ENCODE data around the gene CARMIL3.

The CARMIL3 gene

DNA sequence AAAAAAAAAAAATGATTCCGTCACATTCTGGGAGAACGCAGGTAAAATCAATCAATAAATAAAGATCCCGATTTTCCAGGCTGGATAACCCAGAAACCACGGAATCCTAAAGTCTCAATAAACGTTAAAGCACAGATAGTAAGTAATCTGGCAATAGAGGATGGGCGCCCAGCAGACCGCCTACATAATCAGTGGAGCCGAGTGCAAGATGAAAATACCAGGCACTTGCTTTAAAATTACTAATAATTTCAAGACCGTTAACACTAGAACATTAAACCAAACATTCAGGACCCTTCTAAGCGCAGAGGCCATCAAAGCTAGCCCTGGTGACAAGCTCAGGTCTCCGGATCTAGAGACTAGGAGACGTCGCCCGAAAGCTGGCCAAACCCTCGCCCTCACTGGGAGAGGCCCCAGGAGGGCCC, 61.6 kb downstream of the CARMIL3 start:
- DNase-seq (ENCODE audit: low read depth in 1 of 2, low spot score in 1 of 2) = no peak

DNA sequence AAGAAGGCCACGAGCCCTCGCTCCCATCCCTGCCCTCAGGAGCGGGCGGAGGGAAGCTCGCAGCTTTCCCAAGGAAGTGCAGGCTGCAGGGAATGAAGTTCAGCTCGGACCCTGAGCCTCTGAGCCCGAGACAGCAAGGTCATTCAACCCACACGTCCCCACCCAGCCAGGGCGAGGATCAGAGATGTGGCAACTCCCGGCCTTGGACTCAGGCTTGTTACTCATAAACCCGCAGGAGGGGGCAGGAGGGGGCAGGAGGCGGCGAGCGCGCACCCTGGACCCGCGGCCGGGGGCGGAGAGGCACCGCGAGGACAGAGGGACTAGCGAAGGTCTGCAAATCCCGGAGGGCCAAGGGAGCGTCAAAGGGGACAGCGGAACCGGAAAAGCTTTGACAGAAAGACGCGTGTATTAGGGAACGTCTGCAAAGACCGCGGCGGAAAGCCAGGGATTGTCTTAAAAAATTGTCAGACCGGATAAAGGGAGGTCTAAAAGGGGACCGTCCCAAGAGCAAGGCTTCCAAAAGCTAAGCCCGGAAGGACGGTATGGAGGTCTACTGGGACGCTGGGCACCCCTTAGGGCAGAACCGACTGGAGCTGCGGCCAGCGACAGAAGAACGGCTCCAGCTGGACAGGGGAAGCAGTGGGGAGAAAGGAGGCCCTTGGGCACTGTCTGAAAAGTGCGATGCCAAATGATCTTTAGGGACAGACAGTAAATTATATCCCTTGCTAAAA, 62.2 kb downstream of the CARMIL3 start:
- DNase-seq (ENCODE audit: low read depth in 1 of 2, low spot score in 1 of 2) = peak; percentile 61 to 80

DNA sequence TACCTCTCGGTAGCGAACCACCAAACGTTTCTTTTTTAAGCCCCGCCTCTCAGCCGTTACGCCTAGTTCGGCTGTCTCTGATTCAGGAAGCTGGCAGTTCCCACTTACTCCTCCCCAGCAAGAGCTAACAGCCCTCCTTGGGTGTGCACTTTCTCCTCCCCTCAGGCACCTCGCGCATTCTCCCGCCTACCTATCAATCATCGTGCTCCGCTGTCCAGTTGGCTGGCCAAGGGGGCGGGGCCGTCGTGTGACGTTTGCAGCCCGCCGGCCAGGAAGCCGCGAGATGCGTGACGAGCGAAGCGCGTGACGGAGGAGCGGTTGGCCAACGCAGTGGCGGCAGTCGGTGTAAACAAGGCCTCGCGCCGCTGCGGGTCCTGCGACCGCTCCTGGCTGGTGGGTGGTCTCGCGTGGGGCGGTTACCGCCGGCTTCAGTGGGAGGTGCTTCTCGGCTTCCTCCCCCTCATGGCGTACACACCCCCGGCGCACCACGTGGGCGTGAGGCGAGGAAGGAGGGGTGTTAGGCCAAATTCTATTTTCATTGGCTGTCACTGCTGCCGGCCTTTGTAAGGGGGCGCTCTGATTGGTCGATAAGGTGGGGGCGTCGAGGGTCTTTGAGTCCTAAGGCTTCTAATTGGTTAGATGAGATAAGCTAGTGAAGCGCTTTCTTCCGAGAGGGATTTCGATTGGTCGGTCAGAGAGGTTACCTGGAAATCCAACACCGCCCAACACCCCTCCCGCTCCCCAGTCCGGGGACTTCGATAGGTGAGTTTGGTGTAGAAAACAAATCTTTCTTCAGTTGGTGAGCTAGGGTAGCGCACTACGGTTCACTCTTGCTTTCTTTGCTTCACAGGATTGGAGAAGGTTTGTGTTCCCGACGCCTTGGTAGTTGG, 63.0 kb downstream of the CARMIL3 start, which contains the start of the genes DCAF11 and NRL:
Gene DCAF11 (plus strand): TSS at position 246 of the 890 bp plus-strand sequence. CDS start 818 bp downstream, outside the sequence.
Gene NRL (minus strand): TSS at position 418 of the 890 bp plus-strand sequence. CDS start 32,101 bp downstream, outside the sequence.
- peak; percentile 98 for DNase-seq (ENCODE audit: low read depth in 1 of 2, low spot score in 1 of 2)

DNA sequence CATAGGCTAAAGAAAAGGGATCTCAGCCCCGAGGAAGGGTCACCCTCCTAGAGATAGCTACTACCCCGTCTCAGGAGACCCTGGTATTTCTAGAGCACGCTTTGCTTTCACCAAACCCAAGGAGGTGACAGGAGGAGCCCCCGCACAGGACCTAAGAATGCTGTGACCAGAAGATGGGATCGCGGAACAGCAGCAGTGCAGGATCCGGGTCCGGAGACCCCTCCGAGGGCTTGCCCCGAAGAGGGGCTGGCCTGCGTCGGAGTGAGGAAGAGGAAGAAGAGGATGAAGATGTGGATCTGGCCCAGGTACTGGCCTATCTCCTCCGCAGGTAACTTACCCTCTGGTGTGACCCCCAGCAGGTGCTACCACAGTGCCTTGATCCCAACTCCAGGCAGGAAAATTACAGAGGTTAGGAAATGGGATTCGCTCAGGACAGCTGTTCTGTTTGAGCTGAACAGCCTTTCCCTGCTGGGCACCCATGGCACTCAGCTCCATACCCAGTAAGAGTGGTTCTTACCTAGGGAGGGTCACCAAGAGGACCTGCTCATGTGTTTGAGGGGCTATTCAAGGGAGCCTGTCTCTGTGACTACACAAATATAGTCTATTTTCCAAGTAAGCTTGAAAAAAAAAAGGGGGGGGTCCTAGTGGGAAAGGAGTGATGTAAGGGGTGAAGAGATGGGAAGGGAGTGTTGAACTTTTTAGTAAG, 63.8 kb downstream of the CARMIL3 start:
- no peak for DNase-seq (ENCODE audit: low read depth in 1 of 2, low spot score in 1 of 2)

DNA sequence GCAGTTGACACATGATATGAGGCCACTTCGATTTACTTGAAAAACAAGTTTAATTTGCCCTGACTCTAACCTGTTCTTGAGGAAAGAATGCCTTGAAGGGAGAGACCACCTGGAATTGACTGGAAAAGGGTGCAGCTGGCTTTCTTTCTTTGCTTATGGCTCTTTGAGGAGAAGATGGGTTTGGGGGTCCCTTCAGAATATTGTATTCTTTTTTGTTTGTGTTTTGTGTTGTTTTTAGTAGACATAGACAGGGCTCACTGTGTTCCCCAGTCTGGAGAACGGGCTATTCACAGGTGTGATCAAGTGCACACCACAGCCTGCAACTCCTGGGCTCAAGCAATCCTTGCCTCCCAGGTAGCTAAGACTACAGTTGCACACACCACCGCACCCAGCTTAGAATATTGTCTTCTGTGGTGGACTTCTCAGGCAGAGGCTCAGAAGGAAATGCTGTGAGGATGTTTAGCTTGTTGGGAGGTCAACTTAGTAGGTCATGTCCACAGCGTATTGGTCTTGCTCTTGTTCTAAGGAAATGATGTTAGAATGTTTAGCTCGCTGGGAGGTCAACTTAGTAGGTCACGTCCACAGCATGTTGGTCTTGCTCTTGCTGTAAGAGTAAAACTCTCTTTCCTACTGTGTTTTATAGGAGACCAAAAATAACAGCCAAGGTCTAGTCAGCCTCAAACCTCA, 64.5 kb downstream of the CARMIL3 start:
- DNase-seq (ENCODE audit: low read depth in 1 of 2, low spot score in 1 of 2) = no peak

DNA sequence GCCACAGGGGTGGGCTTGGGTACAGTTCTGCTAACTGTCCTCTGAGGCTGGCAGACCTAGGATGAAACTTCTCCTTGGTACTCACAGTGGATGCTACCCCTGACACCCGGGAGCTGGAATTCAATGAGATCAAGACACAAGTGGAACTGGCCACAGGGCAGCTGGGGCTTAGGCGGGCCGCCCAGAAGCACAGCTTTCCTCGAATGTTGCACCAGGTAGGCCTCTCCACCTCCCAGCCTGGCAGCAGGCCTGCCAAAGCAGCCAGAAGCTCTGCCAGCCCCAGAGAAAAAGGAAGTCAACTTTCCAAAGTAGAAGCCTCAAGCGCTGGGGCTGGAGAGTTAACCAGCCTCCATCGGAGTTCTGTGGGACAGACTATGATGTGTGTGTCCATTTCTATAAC, 65.4 kb downstream of the CARMIL3 start:
- no peak for DNase-seq (ENCODE audit: low read depth in 1 of 2, low spot score in 1 of 2)

Data from activated CD4-positive, alpha-beta T cell treated with anti-CD3 and anti-CD28 coated beads, Interleukin-2, amount 50 U/mL, for 24 hours (primary cell).